Retinal pigment epithelial cell (primary cell): Measurements from ENCODE around the gene TMEM271.
"Not testable (repeated sequence)": the region's sequence is repeated elsewhere in the genome, so short reads cannot be mapped to it uniquely, and the experiment has no call there.

Experiments used
- DNase-seq: peaks from one replicate; pipeline ENCODE4 v3.0.0-alpha.2; 2010; ENCODE audit warnings: low read depth
- H3K4me3 ChIP-seq: 2 replicates; pipeline ENCODE4 v1.5.1; 2011; ENCODE audit warnings: mild to moderate bottlenecking, low read length, control low read depth, moderate library complexity
- CTCF ChIP-seq: conservative IDR thresholded peaks from 2 replicates; pipeline ENCODE4 v1.5.1; 2011; ENCODE audit warnings: low read depth, low read length, control low read depth, inconsistent platforms

Gene TMEM271

GRCh38 chr4:552019-552418 is 24.1 kb downstream of the TMEM271 start:
- DNase-seq, result no peak
- H3K4me3 ChIP-seq, result no peak overlapping the region
- no peak for TF ChIP-seq CTCF

GRCh38 chr4:550268-550667 is 25.8 kb downstream of the TMEM271 start:
- not testable (repeated sequence) for H3K4me3 ChIP-seq, DNase-seq

GRCh38 chr4:548976-549375 is 27.1 kb downstream of the TMEM271 start:
- no peak overlapping the region for H3K4me3 ChIP-seq
- DNase-seq, result no peak
- TF ChIP-seq CTCF, result no peak

GRCh38 chr4:545612-546011 is 30.5 kb downstream of the TMEM271 start:
- no peak overlapping the region for H3K4me3 ChIP-seq

GRCh38 chr4:544386-545105 is 31.5 kb downstream of the TMEM271 start:
- TF ChIP-seq CTCF, result no peak
- no peak overlapping the region for H3K4me3 ChIP-seq

More at GRCh38 chr4:545612-546011, 30.5 kb downstream of the TMEM271 start:
- DNase-seq, result no peak
- TF ChIP-seq CTCF, result no peak

GRCh38 chr4:541271-541670 is 34.8 kb downstream of the TMEM271 start:
- H3K4me3 ChIP-seq, result no peak overlapping the region
- DNase-seq, result no peak
- TF ChIP-seq CTCF, result no peak

More at GRCh38 chr4:544386-545105, 31.5 kb downstream of the TMEM271 start:
- DNase-seq, result no peak

- H3K4me3 ChIP-seq, result no peak overlapping the region
- no peak for TF ChIP-seq CTCF
- DNase-seq, result no peak
These were observed 37.5 kb downstream of the TMEM271 start for GRCh38 chr4:538542-539142.
